ENCODE results near the gene SCFD2.
A peak's percentile ranks its signal among the peaks of the same experiment; 100 is the strongest.
"Not testable (repeated sequence)": the region's sequence is repeated elsewhere in the genome, so short reads cannot be mapped to it uniquely, and the experiment has no call there.

Gene SCFD2

DNA sequence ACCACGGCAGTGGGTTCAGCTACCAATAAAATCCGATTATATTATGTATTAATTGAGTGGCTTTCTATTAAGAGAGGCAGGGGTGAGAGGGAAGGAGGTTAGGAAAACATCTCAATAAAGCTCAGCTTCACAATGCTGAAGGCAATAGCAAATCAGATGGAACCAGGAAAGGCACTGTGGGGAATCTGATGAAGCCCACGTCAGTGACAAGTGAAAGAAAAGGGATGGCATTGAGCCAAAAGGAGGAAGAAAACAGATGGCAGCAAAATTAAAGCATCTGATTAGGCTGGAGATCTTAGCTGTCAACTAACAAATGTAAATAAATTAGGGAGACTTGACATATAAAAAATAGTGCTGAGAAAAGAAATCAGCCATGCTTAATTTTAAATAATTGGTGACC, 322.8 kb downstream of the SCFD2 start:
- peak; percentile 94 for DNase-seq

DNA sequence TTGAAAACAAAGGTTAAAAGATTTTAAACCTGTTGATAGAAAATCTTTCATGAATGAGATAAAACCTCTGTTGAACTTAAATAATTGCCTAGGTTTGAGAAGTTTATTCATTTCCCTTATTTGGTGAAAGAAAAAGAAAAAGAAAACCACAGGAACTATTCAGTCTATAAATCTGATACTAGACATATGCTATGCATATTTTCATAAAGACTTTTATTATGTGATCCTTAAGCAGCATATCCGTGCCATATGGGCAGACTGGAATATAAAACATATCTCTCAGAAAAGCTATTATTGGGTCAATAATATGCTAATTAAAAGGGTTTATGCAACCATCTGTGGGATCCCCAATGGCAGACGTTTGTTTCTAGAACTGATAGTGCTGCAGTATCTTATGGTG, 325.0 kb downstream of the SCFD2 start:
- no peak for DNase-seq

GRCh38 chr4:53040459-53040815, 325.4 kb downstream of the SCFD2 start:
- DNase-seq, result no peak

- DNase-seq, result no peak
Measured at GRCh38 chr4:53039741-53040458, 326.0 kb downstream of the SCFD2 start.

DNA sequence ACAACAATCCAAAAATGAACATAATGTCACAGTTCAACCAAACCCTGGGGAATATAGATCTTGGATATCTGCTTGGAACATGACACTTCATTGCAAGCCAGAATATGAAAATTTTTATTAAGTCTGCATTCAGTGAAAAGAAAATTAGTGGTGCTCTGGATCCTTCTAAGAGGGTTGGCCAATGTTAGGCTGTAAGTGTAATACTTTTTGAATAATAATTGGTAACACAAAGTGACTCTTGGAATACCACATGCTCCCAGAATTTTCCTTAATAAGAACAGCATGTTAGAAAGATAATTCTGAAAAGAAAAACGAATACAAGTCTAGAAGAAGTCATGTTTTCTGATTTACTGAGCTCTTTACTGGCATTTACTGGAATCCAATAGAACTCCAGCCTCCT, 328.0 kb downstream of the SCFD2 start:
- DNase-seq, result no peak

GRCh38 chr4:53032908-53033307, 333.0 kb downstream of the SCFD2 start:
- DNase-seq, result not testable (repeated sequence)

GRCh38 chr4:53026233-53026632, 339.6 kb downstream of the SCFD2 start:
- no peak for DNase-seq

DNA sequence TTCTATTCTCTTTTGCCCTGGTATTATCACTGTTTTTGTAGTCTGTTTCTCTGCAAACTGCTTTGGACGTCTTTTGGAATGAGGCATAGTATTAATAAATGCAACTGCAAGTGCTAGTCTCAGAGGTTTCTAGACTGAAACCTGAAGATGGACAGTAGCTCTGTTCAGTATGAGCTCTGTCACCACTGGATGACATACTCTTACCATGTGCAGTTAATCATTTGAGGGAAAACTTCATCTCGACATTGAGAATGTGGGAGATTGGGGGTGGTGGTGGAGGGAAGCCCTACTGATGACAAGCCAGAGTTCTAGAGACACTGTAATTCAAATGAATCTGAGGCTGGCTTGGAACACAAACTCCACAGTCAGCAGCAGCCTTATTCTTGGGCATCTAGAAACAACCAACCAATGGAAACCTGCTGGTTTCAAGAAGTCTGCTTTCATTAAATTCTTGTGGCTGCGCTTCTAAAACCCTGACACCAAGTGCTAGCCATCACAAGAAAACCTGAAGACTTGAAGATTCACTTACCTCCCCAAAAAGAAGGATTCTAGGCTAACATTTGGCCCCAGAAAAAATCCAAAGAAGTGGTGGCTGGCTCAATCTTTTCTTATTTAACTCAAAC, 342.1 kb downstream of the SCFD2 start:
- no peak for DNase-seq

DNA sequence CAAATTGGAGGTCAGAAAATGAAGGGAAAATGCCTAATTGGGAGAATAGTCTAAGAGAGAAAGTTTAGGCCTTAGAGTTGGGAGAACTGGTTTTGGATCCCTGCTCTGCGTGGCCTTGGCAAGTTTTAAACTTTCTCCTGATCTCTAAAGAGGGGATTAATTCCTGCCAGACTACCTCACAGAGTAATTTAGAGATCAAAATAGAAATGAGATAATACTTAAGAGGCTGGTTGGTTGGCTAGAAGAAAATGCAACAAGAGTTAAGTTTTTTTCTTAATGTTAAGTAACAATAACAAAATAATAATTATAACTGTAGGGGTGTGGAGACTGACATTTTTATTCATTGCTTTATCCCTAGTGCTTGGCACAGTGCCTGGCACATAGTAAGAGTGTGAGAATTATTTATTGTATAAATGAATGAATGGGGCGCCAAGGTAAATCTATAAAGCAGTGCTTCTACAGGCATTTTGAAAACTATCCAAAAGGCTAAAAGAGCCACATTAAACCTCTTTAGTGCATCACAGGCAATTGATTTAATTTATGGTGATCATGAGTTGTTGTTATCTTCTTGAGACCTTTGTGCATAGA, 343.3 kb downstream of the SCFD2 start:
- DNase-seq, result no peak

DNA sequence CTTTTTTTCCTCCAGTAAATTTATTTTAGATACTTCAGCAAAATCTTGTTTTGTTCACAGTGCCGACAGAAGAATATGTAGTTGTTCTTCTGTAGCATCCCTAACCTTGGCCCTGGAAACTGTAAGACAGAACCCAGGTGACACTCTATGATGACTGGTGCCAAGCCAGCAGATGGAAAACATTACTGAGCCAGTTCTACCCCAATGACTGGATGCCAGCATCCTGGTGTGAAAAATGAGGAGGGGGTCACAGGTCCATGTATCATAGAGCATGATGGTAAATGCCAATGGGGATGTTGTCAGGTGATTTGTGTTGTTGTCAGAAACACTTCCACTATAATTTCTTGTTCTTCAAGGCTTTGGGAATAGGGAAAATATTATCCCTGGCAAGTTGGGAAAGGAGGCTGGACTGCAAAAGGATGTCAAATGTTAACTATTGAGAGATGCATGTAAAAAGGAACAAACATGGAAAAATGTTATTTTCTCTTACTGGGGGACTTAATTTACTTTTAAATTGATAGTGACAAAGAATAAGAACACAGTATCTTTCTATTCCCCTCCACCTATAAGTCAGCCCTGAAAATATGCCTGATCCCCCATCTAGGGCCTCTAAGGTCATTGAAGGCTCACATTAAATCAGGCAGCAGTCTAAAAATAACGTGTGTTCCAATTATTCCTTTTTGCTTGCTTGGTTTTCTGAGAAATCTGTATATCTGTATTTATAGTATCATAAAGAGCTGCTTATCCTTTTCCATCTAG, 343.9 kb downstream of the SCFD2 start:
- peak; percentile 5 for DNase-seq

- no peak for DNase-seq
Measured at GRCh38 chr4:53019485-53020382, 346.1 kb downstream of the SCFD2 start.

DNA sequence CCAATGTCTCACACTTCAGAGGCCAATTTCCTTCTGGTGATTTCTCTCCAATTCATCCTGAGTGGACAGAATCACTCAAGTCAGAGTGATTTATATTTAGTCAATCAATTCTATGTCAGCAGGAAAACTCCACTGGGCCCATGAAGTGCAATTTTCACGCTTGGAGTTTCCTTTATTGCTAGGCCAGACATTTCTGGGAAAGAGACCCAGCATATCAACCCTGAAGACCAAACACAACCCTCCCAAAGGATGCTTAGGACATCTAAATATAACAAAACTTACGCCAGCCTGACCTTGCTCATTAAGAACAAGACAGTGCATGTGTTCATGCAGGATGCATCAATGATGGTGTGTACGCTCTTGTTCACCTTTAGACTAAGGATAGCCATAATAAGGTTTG, 347.4 kb downstream of the SCFD2 start:
- no peak for DNase-seq

GRCh38 chr4:53016099-53016820, 349.6 kb downstream of the SCFD2 start:
- DNase-seq, result peak; percentile 11

DNA sequence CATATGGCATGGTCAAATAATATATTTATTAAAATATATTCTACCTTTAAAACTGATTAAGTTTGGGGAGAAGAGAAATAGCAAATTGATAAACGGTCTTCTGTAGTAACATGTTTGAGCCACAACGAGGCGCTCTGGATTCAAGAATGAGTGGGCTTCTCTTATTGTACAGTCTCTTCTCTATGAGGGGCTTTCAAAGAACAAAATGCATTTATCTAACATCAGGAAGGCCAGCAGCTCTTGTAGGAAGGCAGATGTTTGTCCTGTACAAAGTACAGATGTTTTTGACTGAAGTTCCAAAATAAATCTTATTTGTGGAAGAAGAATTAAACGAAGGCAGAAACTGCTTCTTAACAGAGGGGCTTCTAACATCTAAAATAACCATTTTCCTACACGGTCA, 350.2 kb downstream of the SCFD2 start:
- DNase-seq, result peak; percentile 69

DNA sequence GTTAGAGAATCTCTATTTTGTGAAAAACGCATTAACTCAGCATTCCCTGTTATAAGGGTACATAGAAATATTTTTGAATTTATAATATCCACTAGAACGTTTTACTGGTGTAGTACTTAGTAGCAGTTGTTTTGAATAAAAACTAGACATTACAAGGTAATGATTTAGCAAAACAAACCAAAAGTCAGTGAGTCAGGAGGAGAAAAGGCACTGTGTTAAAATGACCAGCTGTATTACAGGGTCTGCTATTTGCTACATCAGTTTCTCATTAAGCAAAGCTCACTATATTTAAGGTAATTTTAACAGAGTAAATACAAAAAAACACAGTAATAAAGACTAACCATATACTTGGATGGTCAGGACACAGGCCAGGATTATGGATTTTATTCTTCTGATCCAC, 351.0 kb downstream of the SCFD2 start:
- no peak for DNase-seq

DNA sequence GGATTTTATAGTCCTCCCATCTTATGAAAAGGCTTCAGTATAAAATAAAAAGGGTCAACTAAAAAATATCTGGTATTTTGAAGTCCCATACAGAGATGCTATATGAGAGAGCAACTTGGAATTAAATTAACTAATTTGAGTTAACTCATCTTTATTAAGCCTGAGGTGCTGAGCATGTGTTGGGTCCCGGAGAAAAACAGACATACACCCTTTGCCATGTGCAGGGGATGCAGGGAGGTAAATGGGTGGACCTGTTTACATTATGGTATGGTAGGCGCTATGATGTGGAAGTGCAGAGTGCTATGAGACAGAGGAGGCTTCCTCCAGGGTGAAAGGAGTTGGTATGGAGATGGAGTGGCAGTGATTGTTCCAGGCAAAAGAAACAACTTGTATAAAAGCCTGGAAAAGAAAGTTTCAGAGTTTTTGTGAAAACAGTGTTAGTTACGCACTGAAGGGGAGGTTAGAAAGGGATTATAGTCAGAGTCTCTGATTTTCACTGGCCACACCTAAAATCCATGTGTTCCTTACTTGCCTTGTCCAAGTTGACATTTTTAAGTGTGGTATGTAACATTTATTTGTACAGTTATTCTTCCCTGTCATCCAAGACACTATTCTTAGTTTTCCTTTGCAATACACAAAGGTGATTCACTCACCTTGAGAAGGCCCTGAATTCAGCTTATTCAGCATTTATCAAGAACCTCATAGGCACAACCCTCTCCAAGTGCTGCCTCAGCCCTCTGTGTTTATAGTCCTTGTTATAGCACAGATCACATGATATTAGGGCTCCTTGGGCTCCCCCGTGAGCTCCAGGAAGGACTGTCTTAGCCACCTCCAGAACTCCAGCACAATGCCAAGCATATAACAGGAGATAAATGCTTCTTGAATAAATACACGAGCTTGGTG, 351.7 kb downstream of the SCFD2 start:
- DNase-seq, result no peak

GRCh38 chr4:53012738-53013137, 353.1 kb downstream of the SCFD2 start:
- no peak for DNase-seq

DNA sequence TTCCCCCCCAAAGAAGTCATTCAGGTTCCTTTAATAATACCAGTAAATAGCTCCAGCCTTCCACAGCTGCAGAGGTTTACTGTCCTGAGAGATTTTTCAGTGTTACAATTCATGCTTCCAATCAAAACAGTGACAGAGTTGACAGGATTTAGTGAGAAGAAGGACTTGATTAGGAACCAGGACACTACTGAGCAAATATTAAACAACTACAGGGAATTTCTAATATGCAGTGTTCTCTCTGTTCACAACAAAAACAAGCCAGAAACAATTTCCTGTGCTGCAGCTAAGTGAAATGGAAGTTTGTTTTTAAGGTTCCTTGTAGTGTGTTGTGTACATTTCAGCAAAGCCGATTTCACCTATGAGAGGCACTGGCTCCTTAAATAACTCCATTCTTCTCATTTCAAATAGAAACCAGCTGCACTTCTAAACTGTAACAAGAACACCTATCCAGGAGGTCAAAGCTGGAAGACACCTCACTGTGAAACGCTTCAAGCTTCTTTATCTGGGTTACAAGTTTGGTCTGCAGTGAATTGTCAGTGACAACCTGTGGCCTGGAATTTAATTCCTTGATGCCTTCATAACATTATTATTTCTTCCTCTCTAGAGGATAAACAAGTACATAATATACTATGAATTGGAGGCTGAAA, 354.5 kb downstream of the SCFD2 start:
- peak; percentile 9 for DNase-seq

DNA sequence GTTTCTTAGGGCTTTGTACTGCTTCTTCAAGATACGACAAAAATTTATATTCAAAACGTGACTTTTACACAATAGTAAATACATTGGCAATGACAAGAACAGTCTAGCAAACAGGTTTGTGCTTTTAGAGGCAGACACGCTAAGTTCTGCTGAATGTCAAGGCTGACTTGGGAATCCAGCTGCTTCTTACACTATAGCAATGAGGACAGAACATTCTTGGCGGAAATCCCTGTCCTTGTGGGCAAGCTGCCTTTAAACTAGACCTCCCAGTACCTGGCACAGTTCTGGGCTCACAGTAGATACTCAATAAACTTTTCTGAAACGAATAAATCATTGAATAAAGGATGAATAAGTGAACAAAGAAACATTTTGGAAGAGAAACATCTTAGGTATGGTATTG, 355.5 kb downstream of the SCFD2 start:
- no peak for DNase-seq

- DNase-seq, result no peak
Measured at GRCh38 chr4:53009824-53010223, 356.0 kb downstream of the SCFD2 start.

Measured in NCI-H69 (cell line).